OCI-LY1 (cell line): ENCODE data around the gene UPF1.

Source experiments
- EZH2 ChIP-seq: fragments of 200-600 bp; sonication (generic), shearing (Covaris generic); IDR thresholded peaks from 2 replicates; pipeline ENCODE4 v1.8.0; 2017; ENCODE audit warnings: borderline replicate concordance, mixed run types, mild to moderate bottlenecking, antibody characterized with exemption, low read length, moderate library complexity, mixed read lengths
- TF ChIP-seq, protein P1 (sequence below): fragments of 200-600 bp; sonication (generic), shearing (Covaris generic); IDR thresholded peaks from 2 replicates; pipeline ENCODE4 v1.5.1; 2017; ENCODE audit warnings: mild to moderate bottlenecking, antibody characterized with exemption, low read length, moderate library complexity, mixed read lengths

DNA sequence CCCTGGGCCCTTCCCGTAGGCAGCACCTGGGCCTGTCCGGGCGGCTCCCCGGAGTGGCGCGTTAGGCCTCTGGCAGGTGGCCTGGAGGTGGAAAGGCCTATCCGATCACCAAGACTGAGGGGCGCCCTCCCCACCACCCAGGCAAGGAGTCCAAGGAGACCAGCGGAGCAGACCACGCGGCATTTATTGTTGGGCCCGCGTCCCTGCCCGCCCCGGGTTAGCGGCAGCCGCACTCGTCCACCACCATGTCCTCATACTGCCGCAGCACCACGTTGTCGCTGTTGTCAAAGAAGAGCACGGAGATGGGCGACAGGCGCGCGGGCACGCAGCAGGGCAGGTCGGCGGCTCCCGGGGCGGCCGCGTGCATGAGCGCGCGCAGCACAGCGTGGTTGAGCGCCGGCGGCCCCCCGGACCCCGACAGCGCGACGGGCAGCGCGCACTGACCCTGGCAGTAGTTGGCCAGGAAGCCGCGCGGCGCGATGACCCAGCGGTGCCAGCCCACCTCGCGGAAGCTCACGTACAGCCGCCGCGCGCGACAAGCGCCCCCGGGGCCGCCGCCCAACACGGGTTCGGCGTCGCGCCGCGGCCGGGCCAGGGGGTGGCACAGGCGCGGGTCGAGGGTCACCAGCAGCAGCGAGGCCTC, 36.7 kb downstream of the UPF1 start:
- no peak for TF ChIP-seq EZH2
- TF ChIP-seq, protein P1, sequence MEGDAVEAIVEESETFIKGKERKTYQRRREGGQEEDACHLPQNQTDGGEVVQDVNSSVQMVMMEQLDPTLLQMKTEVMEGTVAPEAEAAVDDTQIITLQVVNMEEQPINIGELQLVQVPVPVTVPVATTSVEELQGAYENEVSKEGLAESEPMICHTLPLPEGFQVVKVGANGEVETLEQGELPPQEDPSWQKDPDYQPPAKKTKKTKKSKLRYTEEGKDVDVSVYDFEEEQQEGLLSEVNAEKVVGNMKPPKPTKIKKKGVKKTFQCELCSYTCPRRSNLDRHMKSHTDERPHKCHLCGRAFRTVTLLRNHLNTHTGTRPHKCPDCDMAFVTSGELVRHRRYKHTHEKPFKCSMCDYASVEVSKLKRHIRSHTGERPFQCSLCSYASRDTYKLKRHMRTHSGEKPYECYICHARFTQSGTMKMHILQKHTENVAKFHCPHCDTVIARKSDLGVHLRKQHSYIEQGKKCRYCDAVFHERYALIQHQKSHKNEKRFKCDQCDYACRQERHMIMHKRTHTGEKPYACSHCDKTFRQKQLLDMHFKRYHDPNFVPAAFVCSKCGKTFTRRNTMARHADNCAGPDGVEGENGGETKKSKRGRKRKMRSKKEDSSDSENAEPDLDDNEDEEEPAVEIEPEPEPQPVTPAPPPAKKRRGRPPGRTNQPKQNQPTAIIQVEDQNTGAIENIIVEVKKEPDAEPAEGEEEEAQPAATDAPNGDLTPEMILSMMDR, result no peak
